K562 (cell line): ENCODE results near the gene KCNQ5. TPM values are rescaled to one million over a fixed set of nuclear protein-coding genes. Genes with fewer than 3 reads are reported as not detected.

Experiments
- ATAC-seq: fragments of 200-7000 bp; cut with Tn5 transposase; 3 replicates; pipeline ENCODE4 v1.9.1; 2020; ENCODE audit warnings: moderate library complexity
- BruUV-seq: library from RNA; stranded (reverse); fragments of 400-500 nt; replicated peaks from 2 replicates; lab custom pipeline; 2021; lab: Mats Ljungman, UMichigan
- CTCF ChIA-PET: fragments of 300-600 bp; formaldehyde crosslinking; extraction: SDS; loops from one replicate; lab custom pipeline; 2021; ENCODE audit warnings: low intra/inter-chr PET ratio; lab: Yijun Ruan, JAX
- POLR2A ChIA-PET: fragments of 300-600, 350-650 bp; sonication (Branson Sonifier 250); formaldehyde crosslinking; extraction: SDS; loops from one replicate; lab custom pipeline; 2021; ENCODE audit warnings: antibody characterized with exemption, inconsistent platforms; lab: Yijun Ruan, JAX
- DNase-seq, 4 experiments: peaks; one replicate each; pipeline versions ENCODE4 v3.0.0 to v3.0.0-alpha.2; 2011 to 2018; ENCODE audit warnings: low spot score in 3 of 4, mixed read lengths in 3 of 4; ENCODE audit errors: extremely low read depth in 1 of 4
- FAIRE-seq: peaks from 2 replicates; lab custom pipeline; 2011; peaks lifted over from hg19 to GRCh38; lab: Jason Lieb, UNC
- H2AFZ ChIP-seq: 2 replicates; pipeline ENCODE4 v1.6.0; 2011; ENCODE audit warnings: low read depth, low read length, control low read depth, inconsistent platforms
- H3K27ac ChIP-seq: fragments of 200-600 bp; 3 replicates; pipeline ENCODE4 v1.8.0; 2011; ENCODE audit warnings: low read depth, mild to moderate bottlenecking, control low read depth, inconsistent platforms, low read length, moderate library complexity, mixed read lengths; ENCODE audit errors: extremely low read depth
- H3K27me3 ChIP-seq, 2 experiments: fragments of 300-600 bp in 1 of 2; 2 replicates in 1 of 2; 3 replicates in 1 of 2; pipeline versions ENCODE4 v1.6.0 to v1.8.0; 2011; ENCODE audit warnings: inconsistent platforms in 2 of 2, low read length in 2 of 2, mild to moderate bottlenecking in 1 of 2, mixed read lengths in 1 of 2, moderate library complexity in 1 of 2; ENCODE audit not compliant: control insufficient read depth in 2 of 2, insufficient read depth in 2 of 2
- H3K36me3 ChIP-seq: fragments of 300-600 bp; 3 replicates; pipeline ENCODE4 v1.8.0; 2011; ENCODE audit warnings: mild to moderate bottlenecking, low read length, inconsistent platforms; ENCODE audit not compliant: control insufficient read depth, insufficient read depth
- H3K4me1 ChIP-seq, 2 experiments: fragments of 200-600 bp in 1 of 2; replicated peaks in 1 of 2; 2 replicates in 1 of 2; 3 replicates in 1 of 2; pipeline versions ENCODE4 v1.5.1 to v1.8.0; 2011; ENCODE audit warnings: inconsistent platforms in 2 of 2, low read length in 2 of 2, mild to moderate bottlenecking in 1 of 2, mixed read lengths in 1 of 2, moderate library complexity in 1 of 2; ENCODE audit not compliant: control insufficient read depth in 2 of 2, insufficient read depth in 2 of 2
- H3K4me2 ChIP-seq: 2 replicates; pipeline ENCODE4 v1.6.1; 2011; ENCODE audit warnings: low read length, control low read depth, inconsistent platforms, mixed read lengths; ENCODE audit not compliant: insufficient read depth
- H3K4me3 ChIP-seq: fragments of 200-600 bp; sonication (generic), shearing (Covaris generic); 2 replicates; pipeline ENCODE4 v1.5.1; 2016; ENCODE audit warnings: control low read depth, inconsistent platforms
- H3K79me2 ChIP-seq: fragments of 200-600 bp; 3 replicates; pipeline ENCODE4 v1.8.0; 2011; ENCODE audit warnings: low read length, inconsistent platforms; ENCODE audit not compliant: control insufficient read depth, insufficient read depth
- H3K9ac ChIP-seq, 2 experiments: 2 replicates each; pipeline versions ENCODE4 v1.6.0 to v1.6.1; 2011; ENCODE audit warnings: low read depth in 2 of 2, low read length in 2 of 2, control low read depth in 1 of 2, inconsistent platforms in 1 of 2, mild to moderate bottlenecking in 1 of 2, mixed read lengths in 1 of 2; ENCODE audit not compliant: insufficient read depth in 1 of 2
- H3K9me1 ChIP-seq: one replicate; pipeline ENCODE4 v1.6.0; 2011; ENCODE audit warnings: inconsistent platforms, mild to moderate bottlenecking, low read length, moderate library complexity; ENCODE audit not compliant: control insufficient read depth, insufficient read depth
- H3K9me3 ChIP-seq: replicated peaks from 2 replicates; pipeline ENCODE4 v1.5.1; 2011; ENCODE audit warnings: low read depth, low read length, inconsistent platforms; ENCODE audit not compliant: control insufficient read depth, insufficient read depth
- H4K20me1 ChIP-seq: replicated peaks from 2 replicates; pipeline ENCODE4 v1.6.1; 2011; ENCODE audit warnings: low read length, inconsistent platforms, mixed read lengths; ENCODE audit not compliant: control insufficient read depth, insufficient read depth
- HDAC1 ChIP-seq, 2 experiments: fragments of 450-650 bp; IDR thresholded peaks; 2 replicates each; pipeline ENCODE4 v1.6.1; 2016 to 2017; ENCODE audit warnings: inconsistent platforms in 1 of 2, mild to moderate bottlenecking in 1 of 2, moderate library complexity in 1 of 2
- MEIS2 ChIP-seq: fragments of 450-650 bp; IDR thresholded peaks from 2 replicates; pipeline ENCODE4 v1.6.1; 2014; ENCODE audit warnings: mild to moderate bottlenecking; ENCODE audit not compliant: partially characterized antibody
- NCOR1 ChIP-seq: fragments of 450-650 bp; IDR thresholded peaks from 2 replicates; pipeline ENCODE4 v1.6.1; 2016; ENCODE audit warnings: mild to moderate bottlenecking, moderate library complexity
- NRF1 ChIP-seq, 2 experiments: fragments of 450-650 bp; IDR thresholded peaks in 1 of 2; conservative IDR thresholded peaks in 1 of 2; 2 replicates each; pipeline ENCODE4 v1.6.1; 2014; ENCODE audit warnings: mild to moderate bottlenecking in 2 of 2
- PRDM10 ChIP-seq: fragments of 450-650 bp; IDR thresholded peaks from 2 replicates; pipeline ENCODE4 v1.6.1; 2018; ENCODE audit not compliant: partially characterized antibody
- RBM22 ChIP-seq: fragments of 200-400 bp; formaldehyde crosslinking; IDR thresholded peaks from 2 replicates; pipeline ENCODE4 v1.6.1; 2018; ENCODE audit warnings: low read length, low read depth; ENCODE audit not compliant: poor library complexity, severe bottlenecking
- STAG1 ChIP-seq: sonication (generic); formaldehyde crosslinking; IDR thresholded peaks from 2 replicates; pipeline ENCODE4 v1.5.0; 2020; ENCODE audit warnings: missing genetic modification reagents, borderline replicate concordance
- TAL1 ChIP-seq: fragments of 450-650 bp; IDR thresholded peaks from 2 replicates; pipeline ENCODE4 v1.6.1; 2016; ENCODE audit warnings: mild to moderate bottlenecking
- ZEB2 ChIP-seq: fragments of 450-650 bp; IDR thresholded peaks from 2 replicates; pipeline ENCODE4 v1.6.1; 2016
- ZNF507 ChIP-seq: conservative IDR thresholded peaks from 2 replicates; pipeline ENCODE4 v1.6.1; 2017; ENCODE audit warnings: missing genetic modification characterization, missing compliant biosample characterization
- WGBS: fragments of 100-300 bp; shearing (Covaris generic); methylation state at CpG from one replicate; pipeline ENCODE4 v1.1.6; 2016; ENCODE audit warnings: low coverage, mixed read lengths; ENCODE audit not compliant: insufficient coverage; ENCODE audit errors: missing lambda C conversion rate; 5-methylcytosine and 5-hydroxymethylcytosine counted together
- in situ Hi-C: fragments of 300-500 bp; cut with MboI; formaldehyde crosslinking; loops from 4 replicates; pipeline ENCODE4 v1.15.0; 2018; ENCODE audit warnings: inconsistent platforms, mixed read lengths
- intact Hi-C: fragments of 100-400 bp; cut with micrococcal nuclease; formaldehyde crosslinking; loops from 2 replicates; pipeline ENCODE4 v1.14.2; 2022
- polyA plus RNA-seq, 8 experiments: library from polyadenylated mRNA; depleted of rRNA in 4 of 8; stranded (reverse) in 5 of 8; unstranded in 3 of 8; fragments of >200 nt; fragmentation: Nextera tagmentation in 2 of 8; fragmentation: Illumina TruSeq in 1 of 8; extraction: Ambion mirVana in 2 of 8; extraction: Trizol in 1 of 8; gene quantifications; 2 replicates each; pipeline versions ENCODE4 v1.2.1 to v1.2.3, GENCODE V29; 2011 to 2014; ENCODE audit warnings: inconsistent platforms in 1 of 8, missing spikeins in 1 of 8
- total RNA-seq, 7 experiments: library from RNA; depleted of rRNA in 6 of 7; stranded (reverse); fragments of >200 nt in 6 of 7; fragmentation: Illumina TruSeq in 2 of 7; extraction: Trizol in 2 of 7; gene quantifications; 2 replicates each; pipeline versions ENCODE4 v1.2.1 to v1.2.3, GENCODE V29; 2011 to 2021; ENCODE audit warnings: low replicate concordance in 1 of 7
- TF ChIP-seq, protein P1 (sequence below), 2 experiments: fragments of 450-650 bp in 1 of 2; sonication (generic) in 1 of 2; formaldehyde crosslinking in 1 of 2; IDR thresholded peaks; 2 replicates each; pipeline versions ENCODE4 v1.7.1 to v1.9.0; 2016 to 2022; ENCODE audit warnings: inconsistent platforms in 1 of 2, mild to moderate bottlenecking in 1 of 2, missing genetic modification reagents in 1 of 2

KCNQ5 gene
- total and polyA plus RNA-seq, 9 of the 15 experiments (the other 6 are each of a cell fraction or from before 2014, with no cell fraction given): 0.31 to 5.9 (median 2.6) TPM

DNA sequence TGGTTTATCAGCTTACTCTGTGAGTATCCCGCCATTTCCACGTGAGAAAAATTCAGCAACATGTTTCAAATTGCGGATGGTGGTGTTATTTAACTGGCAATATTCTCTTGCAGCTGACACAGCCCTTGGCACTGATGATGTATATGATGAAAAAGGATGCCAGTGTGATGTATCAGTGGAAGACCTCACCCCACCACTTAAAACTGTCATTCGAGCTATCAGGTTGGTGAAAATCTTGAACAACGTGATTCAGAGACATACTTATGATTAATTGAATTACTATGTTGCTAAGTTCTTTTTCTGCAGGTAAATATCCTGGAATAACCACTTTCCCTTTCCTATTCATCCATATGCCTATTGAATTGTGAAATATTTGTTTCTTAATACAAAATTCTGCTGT is 547.8 kb downstream of the KCNQ5 start:
- in situ Hi-C loops (no loop called here), intact Hi-C loops (no loop called here)
- no TSS peak for BruUV-seq
- no peaks in the 10 kb centered on the region for H4K20me1 ChIP-seq
- H3K9me3 ChIP-seq: no peaks in the 10 kb centered on the region
- CTCF ChIA-PET: no interaction called here
- DNase-seq: no peak
- H3K9ac ChIP-seq: no peak overlapping the region
- no peak for FAIRE-seq
- no peaks in the 10 kb centered on the region for H3K27me3 ChIP-seq
- H2AFZ ChIP-seq: no peak overlapping the region
- no peak overlapping the region for H3K4me2 ChIP-seq
- no peaks in the 10 kb centered on the region for H3K36me3 ChIP-seq
- H3K9me1 ChIP-seq: no peaks in the 10 kb centered on the region
- no peaks in the 10 kb centered on the region for H3K4me1 ChIP-seq
- POLR2A ChIA-PET: interaction anchor here (0.7 kb wide), 1 partner anchor 265 kb away, joined by 3 read pairs; no protein-coding TSS in a partner anchor
- H3K27ac ChIP-seq: no peak overlapping the region
- no peak overlapping the region for H3K4me3 ChIP-seq
- ATAC-seq: no peak
- WGBS: 24% methylated on average over 5 of the region's 5 CpGs
- H3K79me2 ChIP-seq: no peaks in the 10 kb centered on the region
- TF ChIP-seq, protein P1, sequence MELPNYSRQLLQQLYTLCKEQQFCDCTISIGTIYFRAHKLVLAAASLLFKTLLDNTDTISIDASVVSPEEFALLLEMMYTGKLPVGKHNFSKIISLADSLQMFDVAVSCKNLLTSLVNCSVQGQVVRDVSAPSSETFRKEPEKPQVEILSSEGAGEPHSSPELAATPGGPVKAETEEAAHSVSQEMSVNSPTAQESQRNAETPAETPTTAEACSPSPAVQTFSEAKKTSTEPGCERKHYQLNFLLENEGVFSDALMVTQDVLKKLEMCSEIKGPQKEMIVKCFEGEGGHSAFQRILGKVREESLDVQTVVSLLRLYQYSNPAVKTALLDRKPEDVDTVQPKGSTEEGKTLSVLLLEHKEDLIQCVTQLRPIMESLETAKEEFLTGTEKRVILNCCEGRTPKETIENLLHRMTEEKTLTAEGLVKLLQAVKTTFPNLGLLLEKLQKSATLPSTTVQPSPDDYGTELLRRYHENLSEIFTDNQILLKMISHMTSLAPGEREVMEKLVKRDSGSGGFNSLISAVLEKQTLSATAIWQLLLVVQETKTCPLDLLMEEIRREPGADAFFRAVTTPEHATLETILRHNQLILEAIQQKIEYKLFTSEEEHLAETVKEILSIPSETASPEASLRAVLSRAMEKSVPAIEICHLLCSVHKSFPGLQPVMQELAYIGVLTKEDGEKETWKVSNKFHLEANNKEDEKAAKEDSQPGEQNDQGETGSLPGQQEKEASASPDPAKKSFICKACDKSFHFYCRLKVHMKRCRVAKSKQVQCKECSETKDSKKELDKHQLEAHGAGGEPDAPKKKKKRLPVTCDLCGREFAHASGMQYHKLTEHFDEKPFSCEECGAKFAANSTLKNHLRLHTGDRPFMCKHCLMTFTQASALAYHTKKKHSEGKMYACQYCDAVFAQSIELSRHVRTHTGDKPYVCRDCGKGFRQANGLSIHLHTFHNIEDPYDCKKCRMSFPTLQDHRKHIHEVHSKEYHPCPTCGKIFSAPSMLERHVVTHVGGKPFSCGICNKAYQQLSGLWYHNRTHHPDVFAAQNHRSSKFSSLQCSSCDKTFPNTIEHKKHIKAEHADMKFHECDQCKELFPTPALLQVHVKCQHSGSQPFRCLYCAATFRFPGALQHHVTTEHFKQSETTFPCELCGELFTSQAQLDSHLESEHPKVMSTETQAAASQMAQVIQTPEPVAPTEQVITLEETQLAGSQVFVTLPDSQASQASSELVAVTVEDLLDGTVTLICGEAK (IDR thresholded peaks at IDR 0.05): no peak
- TF ChIP-seq, protein P1 (CRISPR knock-in tag; IDR thresholded peaks at IDR 0.05): no peak
- TF ChIP-seq RBM22 (no peak), ZNF507 (tag) (no peak), NRF1 (conservative IDR thresholded peaks at IDR 0.05 in 1 of 2, IDR thresholded peaks at IDR 0.05 in 1 of 2) (no peak), PRDM10 (no peak), NCOR1 (no peak), MEIS2 (no peak), TAL1 (no peak), STAG1 (no peak), HDAC1 (IDR thresholded peaks at IDR 0.05) (no peak), ZEB2 (no peak)
